Inferior parietal cortex (tissue), 1 donor: Measurements from ENCODE around the gene COG7.
"Not testable (repeated sequence)": the region's sequence is repeated elsewhere in the genome, so short reads cannot be mapped to it uniquely, and the experiment has no call there.

Experiments used
- DNase-seq: peaks from one replicate; pipeline ENCODE4 v3.0.0-alpha.2; 2016; ENCODE audit errors: extremely low spot score

The COG7 gene

GRCh38 chr16:23384878-23385277 is 68.1 kb downstream of the COG7 start:
- no peak for DNase-seq

- DNase-seq = no peak
These were observed 69.1 kb downstream of the COG7 start for GRCh38 chr16:23383881-23384280.

- DNase-seq = no peak
These were observed 70.7 kb downstream of the COG7 start for GRCh38 chr16:23382279-23382678.

GRCh38 chr16:23381702-23382101 is 71.3 kb downstream of the COG7 start:
- DNase-seq = not testable (repeated sequence)

- no peak for DNase-seq
These were observed 72.5 kb downstream of the COG7 start for GRCh38 chr16:23380501-23380951.

GRCh38 chr16:23379707-23380106 is 73.3 kb downstream of the COG7 start:
- no peak for DNase-seq

GRCh38 chr16:23378921-23379320 is 74.1 kb downstream of the COG7 start:
- no peak for DNase-seq

GRCh38 chr16:23378256-23378655 is 74.7 kb downstream of the COG7 start:
- DNase-seq = no peak

- DNase-seq = no peak
These were observed 75.7 kb downstream of the COG7 start for GRCh38 chr16:23377071-23377931.

- DNase-seq = no peak
These were observed 77.3 kb downstream of the COG7 start for GRCh38 chr16:23375643-23376042.

- DNase-seq = no peak
These were observed 78.1 kb downstream of the COG7 start for GRCh38 chr16:23374721-23375510.

GRCh38 chr16:23373436-23374219 is 79.4 kb downstream of the COG7 start:
- no peak for DNase-seq

GRCh38 chr16:23371368-23371767 is 81.6 kb downstream of the COG7 start:
- no peak for DNase-seq

GRCh38 chr16:23369416-23369815 is 83.6 kb downstream of the COG7 start:
- no peak for DNase-seq

GRCh38 chr16:23368469-23368868 is 84.5 kb downstream of the COG7 start:
- DNase-seq = no peak

- DNase-seq = no peak
These were observed 85.0 kb downstream of the COG7 start for GRCh38 chr16:23367988-23368387.

GRCh38 chr16:23367564-23367963 is 85.4 kb downstream of the COG7 start:
- DNase-seq = no peak

GRCh38 chr16:23366341-23366740 is 86.6 kb downstream of the COG7 start:
- DNase-seq = not testable (repeated sequence)

- no peak for DNase-seq
These were observed 87.3 kb downstream of the COG7 start for GRCh38 chr16:23365602-23366240.

GRCh38 chr16:23362460-23363317 is 90.3 kb downstream of the COG7 start:
- DNase-seq = no peak
